ENCODE results near the gene MIER2.

Gene MIER2

DNA sequence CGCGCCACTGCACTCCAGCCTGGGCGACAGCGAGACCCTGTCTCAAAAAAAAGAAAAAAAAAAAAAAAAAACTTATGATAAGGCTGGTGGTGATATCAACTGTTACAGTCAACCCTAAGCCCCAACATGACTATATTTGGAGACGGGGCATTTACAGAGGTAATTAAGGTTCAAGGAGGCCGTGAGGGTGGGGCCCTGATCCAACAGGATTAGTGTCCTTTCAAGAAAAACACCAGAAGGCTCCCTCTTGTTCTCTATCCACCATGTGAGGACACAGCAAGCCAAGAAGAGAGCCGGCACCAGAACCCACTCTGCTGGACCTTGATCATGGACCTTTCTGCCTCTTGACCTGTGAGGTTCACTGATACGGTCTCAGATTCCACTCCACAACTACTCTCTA lies 14.1 kb downstream of the MIER2 start:
- DNase-seq (ENCODE audit: low read depth), result no peak

DNA sequence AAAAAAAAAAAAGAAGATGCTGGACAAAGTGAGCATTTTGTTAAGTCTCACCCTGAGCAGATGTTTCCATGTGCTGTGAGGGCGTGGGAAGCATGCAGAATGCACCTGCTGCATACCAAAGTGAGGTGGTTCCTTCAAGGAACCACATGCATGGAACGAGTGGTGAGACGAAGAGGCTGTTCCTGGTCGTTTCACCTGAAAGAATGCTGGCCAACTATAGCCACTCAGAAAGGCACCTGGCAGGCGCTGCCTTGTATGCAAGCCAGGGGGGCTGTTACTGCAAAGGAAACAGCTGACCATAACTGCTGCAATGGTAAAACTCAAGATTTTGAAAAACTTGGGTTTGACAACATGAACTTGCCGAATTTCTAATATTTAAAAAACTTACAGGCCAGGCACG lies 14.7 kb downstream of the MIER2 start:
- no peak for DNase-seq (ENCODE audit: low read depth)

DNA sequence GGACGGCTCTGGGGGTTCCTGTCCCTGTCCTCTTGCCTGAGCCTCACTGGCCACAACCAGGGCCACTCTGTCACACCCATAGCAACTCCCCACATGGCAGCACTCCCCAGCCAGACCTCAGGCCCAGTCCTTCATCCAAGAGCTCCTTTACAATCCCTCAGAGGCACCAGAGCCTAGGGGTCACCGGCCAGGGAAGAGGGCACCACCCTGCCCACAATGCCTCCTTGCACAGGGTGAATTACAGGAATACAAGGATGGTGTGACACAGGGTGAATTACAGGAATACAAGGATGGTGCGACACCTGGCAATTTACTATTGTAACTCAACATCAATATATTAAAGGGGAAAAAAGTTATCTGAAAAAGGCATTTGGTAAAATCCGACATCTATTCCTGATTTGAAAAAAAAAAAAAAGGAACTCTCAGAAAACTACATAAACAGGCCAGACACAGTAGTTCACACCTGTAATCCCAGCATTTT lies 16.5 kb downstream of the MIER2 start:
- DNase-seq (ENCODE audit: low read depth), result no peak

DNA sequence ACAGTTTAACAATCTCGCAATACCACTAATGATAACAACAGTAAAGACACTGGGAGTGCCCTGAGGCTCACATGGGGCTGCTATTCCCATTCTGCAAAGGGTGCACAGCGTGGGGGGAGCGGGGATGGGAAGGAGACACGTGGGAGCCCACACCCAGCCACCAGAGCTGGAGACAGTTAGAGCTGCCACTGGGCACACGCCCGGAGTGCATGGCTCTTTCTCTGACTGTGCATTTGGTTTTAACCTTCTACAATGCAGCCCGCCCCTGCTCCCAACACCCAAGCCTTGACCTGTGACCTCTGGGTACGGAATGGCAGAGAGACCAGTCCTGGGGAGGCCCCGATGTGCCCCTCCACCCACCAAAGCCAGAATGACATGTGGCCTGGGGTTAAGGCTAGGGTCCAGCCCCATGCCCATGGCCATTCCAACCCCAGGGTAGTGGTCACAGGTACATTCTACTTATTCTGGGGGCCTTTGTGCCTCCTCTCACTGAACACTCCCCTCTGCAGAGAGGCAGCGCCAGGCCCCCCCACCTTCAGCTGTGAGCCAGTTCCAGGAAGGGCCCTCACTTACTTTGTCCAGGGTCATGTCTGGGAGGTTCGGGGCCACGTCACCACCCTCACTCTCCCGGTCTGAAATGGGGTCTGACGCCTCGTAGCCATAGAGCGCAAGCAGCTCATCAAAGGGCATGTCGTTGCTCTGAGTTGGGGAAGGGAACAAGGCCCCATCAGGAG lies 17.1 kb downstream of the MIER2 start:
- DNase-seq (ENCODE audit: low read depth), result no peak

DNA sequence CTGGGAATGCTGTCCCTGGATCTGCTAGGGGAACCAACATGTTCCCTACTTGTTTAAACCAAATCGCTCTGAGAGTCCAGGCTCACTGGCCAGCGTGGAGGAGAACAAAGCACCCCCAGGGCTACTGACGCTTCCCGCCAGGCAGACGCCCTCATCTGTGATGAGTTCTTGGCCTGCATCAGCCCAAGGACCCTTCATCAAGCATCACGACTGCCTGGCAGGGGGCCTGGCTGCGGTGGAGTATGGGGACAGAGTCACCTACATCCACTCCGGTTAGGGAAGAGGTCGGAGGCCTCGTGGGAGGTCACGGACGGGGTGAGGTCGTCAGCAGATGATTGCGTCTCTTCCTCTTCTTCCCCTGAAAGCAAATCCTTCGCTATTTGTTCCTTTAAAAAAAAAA lies 17.7 kb downstream of the MIER2 start:
- no peak for DNase-seq (ENCODE audit: low read depth)

DNA sequence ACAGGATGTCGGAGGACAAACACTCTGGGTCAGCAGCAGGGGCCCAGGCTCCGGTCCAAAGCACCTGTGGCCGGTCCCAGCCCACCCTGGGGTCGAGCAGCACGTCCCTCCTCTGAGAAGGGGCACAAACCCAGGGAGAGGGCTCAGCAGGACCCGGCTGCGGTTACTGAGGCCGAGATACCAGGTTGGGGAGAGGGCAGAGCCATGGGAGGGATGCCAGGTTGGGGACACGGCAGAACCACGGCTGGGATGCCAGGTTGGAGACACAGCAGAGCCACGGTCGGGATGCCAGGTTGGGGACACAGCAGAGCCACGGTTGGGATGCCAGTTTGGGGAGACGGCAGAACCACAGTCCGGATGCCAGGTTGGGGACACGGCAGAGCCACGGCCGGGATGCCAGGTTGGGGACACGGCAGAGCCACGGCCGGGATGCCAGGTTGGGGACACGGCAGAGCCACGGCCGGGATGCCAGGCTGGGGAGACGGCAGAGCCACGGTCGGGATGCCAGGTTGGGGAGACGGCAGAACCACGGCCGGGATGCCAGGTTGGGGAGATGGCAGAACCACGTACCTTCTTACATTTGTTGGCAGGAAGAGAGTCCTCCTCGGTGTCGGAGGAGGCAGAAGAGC lies 18.5 kb downstream of the MIER2 start:
- no peak for DNase-seq (ENCODE audit: low read depth)

DNA sequence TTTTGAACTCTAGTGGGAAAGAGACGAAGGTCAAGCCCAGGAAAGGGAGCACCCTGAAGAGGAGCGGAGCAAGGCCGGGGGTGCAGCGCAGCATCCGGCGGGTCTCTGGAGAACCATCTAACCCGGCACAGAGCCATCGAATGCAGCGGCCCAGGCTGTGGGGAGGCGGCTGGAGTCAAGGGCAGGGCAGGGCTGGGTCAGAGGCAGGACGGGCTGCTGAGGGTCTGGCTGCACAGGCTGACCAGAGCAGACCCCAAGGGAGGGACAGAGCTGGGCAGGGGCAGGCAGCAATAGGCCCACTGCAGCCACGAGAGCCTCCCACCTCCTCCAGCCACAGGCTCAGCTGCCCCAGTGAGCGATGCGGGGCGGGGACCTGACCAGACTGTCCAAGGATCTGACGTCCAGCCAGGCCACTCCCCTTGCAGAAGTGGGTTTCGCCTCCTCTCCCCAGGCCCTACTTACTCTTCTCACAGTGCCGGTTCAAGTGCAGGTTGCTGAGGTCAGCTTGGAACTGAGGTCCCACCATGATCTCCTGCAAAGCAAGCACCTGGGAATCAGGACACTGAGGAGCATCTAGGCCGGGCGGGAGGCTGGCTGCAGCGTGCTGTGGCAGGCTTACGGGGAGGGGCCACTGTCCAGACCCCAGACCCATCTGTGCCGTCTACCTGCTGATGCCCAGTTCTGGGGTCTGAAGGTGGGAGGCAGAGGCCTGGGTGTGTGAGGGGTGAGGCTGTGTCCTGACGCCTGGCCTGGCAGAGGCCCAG lies 19.2 kb downstream of the MIER2 start:
- DNase-seq (ENCODE audit: low read depth), result no peak

DNA sequence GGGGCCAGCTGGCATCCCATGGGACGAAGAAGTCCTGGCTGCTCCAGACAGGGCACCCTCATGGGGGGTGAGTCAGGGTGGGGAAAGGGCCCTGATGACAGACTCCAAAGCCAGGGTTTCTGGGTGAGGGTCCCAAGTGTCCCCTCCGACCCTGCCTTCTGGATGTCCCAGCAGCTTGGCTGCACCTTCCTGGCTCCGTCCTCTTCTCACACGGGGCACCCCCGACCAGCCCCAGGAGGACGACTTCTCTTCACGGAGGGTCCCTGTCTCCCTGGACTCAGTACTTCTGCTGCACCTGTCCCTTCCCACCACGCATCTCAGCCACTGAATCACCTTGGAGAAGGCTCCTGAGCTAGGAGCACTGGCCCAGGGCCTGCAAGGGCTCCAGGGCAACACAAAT lies 19.9 kb downstream of the MIER2 start:
- no peak for DNase-seq (ENCODE audit: low read depth)

DNA sequence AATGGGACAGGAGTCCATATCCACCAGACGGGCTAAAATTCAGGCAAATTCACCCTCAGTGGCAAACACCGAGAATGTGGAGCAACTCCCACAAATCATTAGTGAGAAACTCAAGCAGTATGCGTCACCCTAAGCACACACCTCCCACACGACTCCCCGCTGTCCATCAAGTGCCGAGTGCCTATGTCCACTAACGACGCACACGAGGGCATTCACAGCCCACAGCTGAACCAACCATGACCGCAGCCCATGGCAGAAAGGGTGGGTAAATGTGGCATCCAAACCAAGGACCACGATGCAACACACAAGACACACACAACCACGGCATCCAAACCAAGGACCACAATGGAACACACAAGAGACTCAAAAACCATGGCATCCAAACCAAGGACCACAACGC lies 22.0 kb downstream of the MIER2 start:
- DNase-seq (ENCODE audit: low read depth), result no peak

DNA sequence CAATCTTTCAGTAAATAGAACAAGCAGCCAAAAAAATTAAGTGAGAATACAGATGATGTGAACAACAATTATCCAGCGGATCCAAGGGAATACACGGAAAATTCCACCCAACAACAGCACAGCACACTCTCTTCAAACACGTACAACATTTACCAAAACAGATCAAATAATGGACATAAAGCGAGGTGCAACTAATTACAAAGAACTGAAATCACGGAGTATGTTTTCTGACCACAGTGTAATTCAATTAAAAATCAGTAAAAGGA lies 26.2 kb downstream of the MIER2 start:
- DNase-seq (ENCODE audit: low read depth), result no peak

DNA sequence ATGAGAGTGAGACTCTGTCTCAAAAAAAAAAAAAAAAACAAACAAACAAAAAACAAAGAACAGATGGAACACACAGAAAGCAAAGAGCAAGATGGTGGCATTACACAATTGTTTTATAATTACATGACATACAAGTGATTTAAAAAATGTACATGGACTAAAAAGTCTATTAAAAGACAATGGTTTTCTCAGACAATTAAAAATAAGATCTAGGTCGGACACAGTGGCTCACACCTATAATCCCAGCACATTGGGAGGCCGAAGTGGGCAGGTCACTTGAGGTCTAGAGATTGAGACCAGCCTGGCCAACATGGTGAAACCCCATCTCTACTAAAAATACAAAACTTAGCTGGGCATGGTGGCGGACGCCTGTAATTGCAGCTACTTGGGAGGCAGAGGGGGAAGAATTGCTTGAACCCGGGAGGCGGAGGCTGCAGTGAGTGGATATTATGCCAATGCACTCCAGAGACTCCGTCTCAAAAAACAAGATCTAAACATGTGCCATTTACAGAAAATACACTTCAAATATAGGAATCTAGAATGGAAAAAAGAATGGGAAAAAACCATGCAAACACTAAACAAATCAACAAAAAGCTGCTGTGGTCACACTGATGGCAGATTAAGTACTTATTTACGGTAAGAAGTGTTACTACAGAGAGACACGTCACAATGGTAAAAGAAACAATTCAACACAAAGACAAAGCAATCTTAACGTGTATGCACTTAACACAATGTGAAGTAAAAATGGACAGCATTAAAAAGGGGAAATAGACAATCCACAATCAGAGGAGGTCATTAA lies 26.7 kb downstream of the MIER2 start:
- DNase-seq (ENCODE audit: low read depth), result no peak

DNA sequence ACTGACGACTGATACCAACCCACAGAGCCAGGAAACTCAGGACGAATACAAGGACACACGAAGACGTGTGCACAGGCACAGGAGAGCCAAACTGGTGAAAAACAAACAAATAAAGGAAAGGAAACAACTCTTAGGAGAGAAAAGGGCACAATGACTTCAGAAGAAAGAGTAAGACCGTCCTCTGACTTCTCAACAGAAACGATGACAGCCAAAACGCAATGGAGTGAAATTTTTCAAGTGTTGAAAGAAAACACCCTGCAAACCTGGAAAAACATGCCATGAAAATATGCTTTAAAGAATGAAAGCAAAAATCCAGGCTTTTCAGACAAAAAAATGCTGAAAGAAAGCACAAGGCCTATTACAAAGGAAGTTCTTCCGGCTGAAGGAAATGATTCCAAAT lies 28.8 kb downstream of the MIER2 start:
- DNase-seq (ENCODE audit: low read depth), result no peak

DNA sequence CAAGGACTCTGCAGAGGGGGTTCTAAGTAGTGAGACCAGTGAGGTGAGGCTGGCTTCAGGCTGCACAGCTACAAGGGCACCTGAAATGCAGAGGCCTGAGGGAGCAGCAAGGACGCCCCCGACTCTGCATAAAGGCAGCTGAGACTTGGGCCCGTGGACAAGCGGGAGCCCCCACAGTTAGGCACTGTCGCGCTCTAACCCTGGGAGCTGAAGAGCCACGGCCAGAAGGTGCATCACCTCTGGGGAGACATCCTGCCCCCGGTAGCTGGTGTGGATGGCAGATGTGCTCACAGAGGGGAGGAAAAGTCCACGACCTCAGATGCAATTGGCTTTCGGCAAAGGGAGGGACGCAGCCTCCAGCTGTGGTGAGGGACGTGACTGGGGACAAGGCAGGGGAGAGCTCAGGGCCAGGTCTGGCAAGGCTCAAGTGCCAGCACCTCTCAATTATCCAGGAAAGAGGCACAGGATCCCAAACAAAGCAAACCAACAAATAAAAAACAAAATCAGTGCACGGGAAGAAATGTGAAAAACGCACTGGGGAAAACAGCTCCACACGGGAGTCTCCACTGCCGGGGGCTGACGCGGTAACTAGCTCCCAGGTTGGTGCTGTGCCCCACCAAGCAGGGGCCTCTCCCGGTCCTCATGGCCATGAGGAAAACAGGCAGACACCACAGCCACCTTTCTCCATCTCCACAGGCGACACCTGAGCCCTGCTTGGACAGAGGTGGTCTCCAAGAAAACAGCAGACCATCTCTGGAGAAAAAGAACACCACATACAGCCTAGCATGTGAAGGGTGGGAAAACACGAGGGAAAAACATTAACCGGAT lies 30.4 kb downstream of the MIER2 start:
- DNase-seq (ENCODE audit: low read depth), result no peak

DNA sequence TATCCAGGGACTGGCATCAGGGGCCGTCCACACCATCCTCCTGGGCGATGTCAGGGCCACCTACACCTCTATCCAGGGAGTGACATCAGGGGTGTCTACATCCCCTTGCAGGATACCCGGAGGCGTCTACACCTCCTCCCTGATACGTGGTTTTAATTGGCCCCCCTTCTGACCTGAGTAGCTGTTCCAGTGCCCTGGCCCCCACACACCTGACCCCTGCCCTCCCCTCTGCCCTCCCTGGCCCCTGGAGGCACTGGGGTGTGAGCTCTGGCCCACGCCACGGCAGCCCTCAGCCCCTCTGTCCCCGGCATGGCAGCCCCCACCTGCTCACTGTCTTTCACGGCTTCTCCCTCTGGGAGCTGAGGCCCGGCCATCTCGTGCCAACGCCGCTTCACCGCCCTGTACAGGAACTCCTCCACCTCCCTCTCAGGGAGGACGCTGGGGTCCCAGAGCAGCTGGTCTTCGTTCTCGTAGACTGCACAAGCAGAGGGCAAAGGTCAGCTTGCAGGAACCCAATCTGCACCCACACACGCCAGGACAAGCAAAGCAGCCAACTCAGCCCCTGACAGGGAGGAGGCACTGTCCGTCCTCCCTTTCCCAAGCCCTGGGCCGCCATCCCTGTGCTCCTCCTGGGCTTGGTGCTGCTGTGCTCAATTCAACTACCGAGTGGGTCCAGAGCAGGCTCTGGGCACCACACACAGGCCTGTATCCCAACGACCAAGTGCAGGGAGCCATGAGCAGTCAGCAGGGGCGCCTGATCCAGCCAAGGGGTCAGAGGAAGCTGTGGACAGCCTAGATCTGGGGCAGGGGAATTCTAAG lies 31.2 kb downstream of the MIER2 start:
- no peak for DNase-seq (ENCODE audit: low read depth)

DNA sequence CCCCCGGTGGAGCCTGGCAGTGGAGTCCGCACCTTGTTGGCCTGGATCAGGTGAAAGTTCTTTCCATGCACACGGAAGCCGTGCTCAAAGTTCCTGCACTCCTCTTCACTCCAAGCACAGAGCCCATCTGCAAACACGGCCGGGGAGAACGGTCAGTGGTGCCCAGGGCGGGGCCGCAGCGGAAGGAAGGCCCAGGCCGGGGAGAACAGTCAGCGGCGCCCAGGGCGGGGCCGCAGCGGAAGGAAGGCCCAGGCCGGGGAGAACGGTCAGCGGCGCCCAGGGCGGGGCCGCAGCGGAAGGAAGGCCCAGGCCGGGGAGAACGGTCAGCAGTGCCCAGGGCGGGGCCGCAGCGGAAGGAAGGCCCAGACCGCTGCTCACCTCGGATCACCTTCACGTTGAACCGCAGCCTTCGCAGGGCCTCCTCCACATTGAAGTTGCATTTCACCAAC lies 32.8 kb downstream of the MIER2 start:
- no peak for DNase-seq (ENCODE audit: low read depth)

DNA sequence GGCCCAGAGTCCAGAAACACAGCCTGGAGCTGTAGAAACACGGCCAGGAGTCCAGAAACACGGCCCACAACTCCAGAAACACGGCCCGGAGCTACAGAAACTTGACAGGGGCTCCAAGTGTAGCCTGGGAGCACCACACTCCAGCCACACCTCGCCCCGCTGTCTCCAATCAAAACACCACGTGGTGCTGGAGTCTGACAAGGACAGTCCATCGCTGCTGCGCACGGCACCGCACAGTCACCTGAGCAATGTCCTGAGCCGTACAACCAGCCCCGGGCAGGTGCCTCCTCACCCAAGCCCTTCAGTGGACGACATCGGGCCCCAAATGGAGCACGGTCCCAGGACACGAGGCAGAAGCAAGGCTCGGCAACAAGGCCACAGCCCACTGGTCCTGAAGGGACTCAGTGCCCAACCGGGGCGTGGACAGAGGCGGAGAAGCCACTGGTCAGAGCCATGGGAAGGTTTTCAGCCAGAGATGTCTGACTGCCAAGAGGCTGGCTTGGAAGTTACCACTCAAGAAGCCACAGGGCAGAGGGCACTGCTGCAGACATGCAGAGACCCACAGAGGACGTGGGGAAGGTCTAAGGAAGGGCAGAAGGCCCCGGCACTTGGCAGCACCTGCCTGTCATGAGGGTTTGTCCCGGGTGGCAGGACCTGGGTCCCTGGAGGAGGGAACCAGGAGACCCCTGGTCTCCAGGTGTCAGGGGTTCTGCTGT lies 33.7 kb downstream of the MIER2 start:
- DNase-seq (ENCODE audit: low read depth), result no peak

DNA sequence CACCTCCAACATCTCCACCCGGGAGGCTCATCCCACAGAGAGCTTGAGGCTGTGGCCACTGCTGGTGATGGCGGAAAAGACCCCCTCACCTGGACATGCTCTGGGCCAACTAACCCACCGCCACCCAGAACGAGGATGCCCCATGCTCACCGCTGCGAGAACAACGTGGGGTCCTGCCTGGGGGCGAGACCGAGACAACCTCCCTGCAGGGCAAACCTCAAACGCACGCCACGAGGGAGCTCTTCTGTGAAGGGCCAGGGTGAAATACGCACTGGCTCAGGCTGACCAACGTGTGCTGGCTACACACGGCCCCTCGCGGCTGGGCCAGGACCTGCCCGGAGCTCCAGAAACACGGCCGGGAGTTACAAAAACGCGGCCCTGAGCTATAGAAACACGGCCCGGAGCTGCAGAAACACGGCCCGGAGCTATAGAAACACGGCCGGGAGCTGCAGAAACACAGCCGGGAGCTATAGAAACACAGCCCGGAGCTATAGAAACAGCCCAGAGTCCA lies 34.4 kb downstream of the MIER2 start:
- no peak for DNase-seq (ENCODE audit: low read depth)

DNA sequence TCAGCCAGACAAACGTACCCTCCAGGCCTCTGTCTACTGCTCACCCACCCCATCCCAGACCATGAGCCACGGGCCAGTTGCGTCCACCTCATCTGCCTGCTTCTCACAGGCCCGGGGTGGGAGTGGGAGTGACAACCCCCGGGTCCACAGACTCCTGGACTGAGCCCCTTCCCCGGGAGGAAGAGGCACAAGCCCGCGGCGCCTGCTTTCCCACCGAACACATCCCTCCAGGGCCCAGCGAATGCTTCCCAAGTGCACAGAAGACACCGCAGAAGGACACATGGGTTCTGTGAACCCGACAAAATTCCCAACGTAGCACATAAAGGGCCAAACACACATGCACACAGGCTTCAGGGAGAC lies 35.4 kb downstream of the MIER2 start:
- no peak for DNase-seq (ENCODE audit: low read depth)

DNA sequence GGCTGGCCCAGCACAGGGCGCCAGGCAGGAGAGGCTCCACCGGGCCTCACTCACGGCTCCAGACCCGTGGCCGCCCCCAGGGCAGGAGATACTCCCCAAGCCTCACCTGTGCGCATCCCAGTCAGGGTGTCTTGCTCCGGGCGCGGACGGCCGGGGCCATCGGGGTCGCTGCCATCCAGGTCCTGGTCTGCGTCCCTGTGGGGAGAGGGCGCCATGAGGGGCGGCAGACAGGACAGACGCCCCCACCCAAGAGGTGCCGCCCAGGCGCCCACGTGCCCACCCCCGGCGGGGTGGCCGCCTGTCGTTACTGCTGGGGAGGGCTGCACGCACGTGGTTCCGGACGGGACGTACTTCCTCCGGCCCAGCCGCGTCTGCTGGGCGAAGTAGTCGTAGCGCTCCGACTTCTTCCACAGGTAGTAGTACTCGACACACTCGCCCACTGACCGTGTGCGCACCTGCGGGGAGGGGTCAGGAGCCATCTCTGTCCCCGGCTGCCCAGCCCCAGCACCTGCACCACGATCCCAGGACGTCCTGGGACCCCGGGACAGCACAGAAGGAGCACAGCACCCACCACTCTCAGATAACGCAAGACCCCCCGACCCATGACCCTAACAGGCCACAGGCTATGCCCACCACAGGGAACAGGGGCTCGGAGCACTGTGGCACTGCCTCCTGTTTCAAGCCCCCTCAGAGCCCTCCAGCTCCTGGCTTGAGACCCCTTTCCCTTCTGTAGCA lies 36.0 kb downstream of the MIER2 start:
- DNase-seq (ENCODE audit: low read depth), result no peak
